HG03025 (cell line): Measurements from ENCODE around the gene SUGP1.

Source experiments
- ATAC-seq: cut with Tn5 transposase; IDR thresholded peaks from one replicate; pipeline ENCODE4 v1.9.1; 2021; ENCODE audit warnings: mild to moderate bottlenecking, moderate library complexity; ENCODE audit not compliant: unreplicated experiment, low FRiP score

The SUGP1 gene

GRCh38 chr19:19304186-19304965, 15.9 kb downstream of the SUGP1 start:
- no peak for ATAC-seq

GRCh38 chr19:19303411-19303810, 16.9 kb downstream of the SUGP1 start:
- ATAC-seq = no peak

- ATAC-seq = no peak
Observed at GRCh38 chr19:19300613-19301012, 19.7 kb downstream of the SUGP1 start.

- ATAC-seq = no peak
Observed at GRCh38 chr19:19297759-19298158, 22.6 kb downstream of the SUGP1 start.

- ATAC-seq = no peak
Observed at GRCh38 chr19:19296953-19297689, 23.2 kb downstream of the SUGP1 start.

GRCh38 chr19:19294914-19295313, 25.4 kb downstream of the SUGP1 start:
- ATAC-seq = no peak

GRCh38 chr19:19292607-19293006, 27.7 kb downstream of the SUGP1 start:
- no peak for ATAC-seq

GRCh38 chr19:19285686-19286085, 34.6 kb downstream of the SUGP1 start:
- ATAC-seq = no peak

GRCh38 chr19:19280561-19280960, 39.7 kb downstream of the SUGP1 start:
- ATAC-seq = no peak

GRCh38 chr19:19279853-19280252, 40.5 kb downstream of the SUGP1 start:
- ATAC-seq = no peak

GRCh38 chr19:19279062-19279612, 41.2 kb downstream of the SUGP1 start:
- ATAC-seq = no peak

- no peak for ATAC-seq
Observed at GRCh38 chr19:19278315-19278714, 42.0 kb downstream of the SUGP1 start.

- no peak for ATAC-seq
Observed at GRCh38 chr19:19276851-19277250, 43.5 kb downstream of the SUGP1 start.

GRCh38 chr19:19276386-19276785, 43.9 kb downstream of the SUGP1 start:
- no peak for ATAC-seq

- ATAC-seq = no peak
Observed at GRCh38 chr19:19274716-19275565, 45.4 kb downstream of the SUGP1 start.

GRCh38 chr19:19274146-19274545, 46.2 kb downstream of the SUGP1 start:
- ATAC-seq = no peak

- ATAC-seq = no peak
Observed at GRCh38 chr19:19271828-19272599, 48.3 kb downstream of the SUGP1 start.

GRCh38 chr19:19270749-19271571, 49.3 kb downstream of the SUGP1 start:
- ATAC-seq = no peak
